GM21360 (cell line): ENCODE data around the gene MT1F.

Experiments
- ATAC-seq: cut with Tn5 transposase; IDR thresholded peaks from one replicate; pipeline ENCODE4 v1.9.1; 2021; ENCODE audit warnings: mild to moderate bottlenecking, moderate library complexity; ENCODE audit not compliant: unreplicated experiment

MT1F gene

GRCh38 chr16:56690420-56691122 lies 32.8 kb downstream of the MT1F start:
- no peak for ATAC-seq

DNA sequence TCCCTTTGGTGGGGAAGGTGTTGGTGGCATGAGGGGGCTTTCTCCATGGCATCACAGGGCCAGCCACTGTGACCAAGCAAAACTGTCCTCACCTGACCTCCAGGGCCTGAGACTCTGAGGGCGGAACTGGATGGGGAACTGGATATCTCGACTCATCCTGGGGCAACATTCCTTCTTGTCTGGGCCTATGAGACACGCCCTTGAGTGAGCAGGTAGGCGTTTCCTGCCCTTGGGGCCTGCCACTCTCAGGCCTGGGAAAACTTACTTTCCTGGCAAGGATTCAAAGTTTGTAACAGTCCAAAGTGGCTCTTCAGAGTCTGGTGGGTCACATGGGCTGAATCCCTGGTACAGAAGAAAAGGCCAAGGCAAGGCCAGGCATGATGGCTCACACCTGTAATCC lies 34.1 kb downstream of the MT1F start:
- no peak for ATAC-seq

DNA sequence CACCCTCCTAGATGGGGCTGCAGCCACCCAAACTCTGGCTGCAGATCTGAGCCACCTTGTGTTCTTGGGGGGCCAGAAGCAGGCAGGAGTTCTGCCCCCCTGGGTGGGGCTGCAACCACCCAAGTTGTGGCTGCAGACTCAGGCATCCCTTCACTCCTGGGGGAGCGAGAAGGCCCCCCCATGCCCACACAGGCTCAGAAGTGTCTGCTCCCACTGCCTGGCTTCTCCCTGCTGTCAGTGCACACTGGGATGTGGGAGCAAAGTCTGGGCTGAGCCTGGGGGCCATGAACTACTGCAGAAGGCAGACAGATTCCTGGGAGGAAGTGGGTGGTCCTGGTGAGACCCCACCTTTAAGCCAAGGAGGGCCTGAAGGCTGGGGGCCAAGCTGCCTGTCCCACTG lies 37.5 kb downstream of the MT1F start:
- no peak for ATAC-seq

GRCh38 chr16:56697456-56698155 lies 39.8 kb downstream of the MT1F start:
- ATAC-seq: no peak

- no peak for ATAC-seq
Measured at GRCh38 chr16:56700195-56700594, 42.4 kb downstream of the MT1F start.

GRCh38 chr16:56700631-56701030 lies 42.9 kb downstream of the MT1F start:
- no peak for ATAC-seq

- ATAC-seq: no peak
Measured at GRCh38 chr16:56701534-56701933, 43.8 kb downstream of the MT1F start.

GRCh38 chr16:56702836-56703235 lies 45.1 kb downstream of the MT1F start:
- no peak for ATAC-seq
